Prostate gland (tissue), 2 donors: ENCODE results near the gene POLL. TPM values are rescaled to one million over a fixed set of nuclear protein-coding genes. Genes with fewer than 3 reads are reported as not detected.

Experiments
- DNase-seq: peaks from one replicate; pipeline ENCODE4 v3.0.0-alpha.2; 2019; ENCODE audit warnings: low spot score
- H3K27ac ChIP-seq, 2 donors: fragments of 200-600 bp; sonication (generic); 2 replicates each; pipeline ENCODE4 v1.5.1; 2017 to 2019
- H3K27me3 ChIP-seq: fragments of 200-600 bp; sonication (generic); replicated peaks from 2 replicates; pipeline ENCODE4 v1.5.1; 2019; ENCODE audit not compliant: insufficient read depth
- H3K36me3 ChIP-seq, 2 donors: fragments of 200-600 bp; sonication (generic); 1 replicate in 1 of 2; 2 replicates in 1 of 2; pipeline versions ENCODE4 v1.5.1 to v1.8.1; 2017 to 2019
- H3K4me1 ChIP-seq: fragments of 200-600 bp; sonication (generic); replicated peaks from 2 replicates; pipeline ENCODE4 v1.5.1; 2019
- H3K4me3 ChIP-seq, 2 donors: fragments of 200-600 bp; sonication (generic); 2 replicates each; pipeline ENCODE4 v1.5.1; 2017 to 2019
- H3K9me3 ChIP-seq: fragments of 200-600 bp; sonication (generic); 2 replicates; pipeline ENCODE4 v1.5.1; 2017
- POLR2A ChIP-seq: fragments of 450-650 bp; IDR thresholded peaks from one replicate; pipeline ENCODE4 v1.6.1; 2016; ENCODE audit warnings: antibody characterized with exemption, mild to moderate bottlenecking
- POLR2AphosphoS5 ChIP-seq: sonication (generic); formaldehyde crosslinking; IDR thresholded peaks from one replicate; pipeline ENCODE4 v1.6.1; 2017; ENCODE audit warnings: antibody characterized with exemption
- WGBS: methylation state at CpG from one replicate; pipeline ENCODE4 v1.1.5; 2018; 5-methylcytosine and 5-hydroxymethylcytosine counted together
- intact Hi-C: fragments of 100-400 bp; cut with DNase I; formaldehyde crosslinking; loops from one replicate; pipeline ENCODE4 v1.14.2; 2022
- total RNA-seq, 2 donors: library from RNA; depleted of rRNA; stranded (reverse); fragments of >200 nt; gene quantifications; one replicate each; pipeline ENCODE4 v1.1.0, GENCODE V29; 2016
- TF ChIP-seq, protein P1 (sequence below), 4 experiments: fragments of 200-600 bp in 2 of 4; fragments of 450-650 bp in 2 of 4; sonication (generic) in 2 of 4; IDR thresholded peaks; 1 replicate in 3 of 4; 2 replicates in 1 of 4; pipeline ENCODE4 v1.5.1; 2016 to 2019; ENCODE audit warnings: antibody characterized with exemption in 4 of 4, mild to moderate bottlenecking in 2 of 4, moderate library complexity in 2 of 4

The POLL gene
- total RNA-seq, 2 donors from 2014 or later: 23.2 to 44.7 TPM

DNA sequence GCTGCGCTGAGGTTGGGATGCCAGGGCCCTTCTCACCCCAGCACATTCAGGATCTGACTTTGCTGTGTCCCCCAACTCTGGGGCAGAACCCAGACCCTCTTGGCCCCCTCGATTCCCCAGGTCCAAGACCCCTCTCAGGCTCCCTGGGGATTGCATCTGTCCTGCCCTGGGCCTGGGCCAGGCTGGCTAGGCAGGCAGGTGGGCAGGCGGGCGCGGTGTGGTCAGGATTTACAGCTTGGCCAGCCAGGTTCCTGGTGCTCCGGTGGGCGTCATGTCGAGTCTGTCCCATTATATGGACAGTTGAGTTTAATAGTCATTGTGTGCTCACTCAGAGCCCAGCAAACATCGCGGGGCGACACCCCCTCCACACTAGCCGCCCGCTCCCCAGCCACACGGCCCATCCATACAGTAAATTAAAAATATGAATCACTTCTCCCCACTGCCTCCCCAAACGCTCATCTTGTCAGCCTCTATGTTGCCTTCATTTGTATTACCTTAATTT, 23.5 kb downstream of the POLL start:
- TF ChIP-seq POLR2AphosphoS5 (no peak), POLR2A (no peak)
- TF ChIP-seq, protein P1, sequence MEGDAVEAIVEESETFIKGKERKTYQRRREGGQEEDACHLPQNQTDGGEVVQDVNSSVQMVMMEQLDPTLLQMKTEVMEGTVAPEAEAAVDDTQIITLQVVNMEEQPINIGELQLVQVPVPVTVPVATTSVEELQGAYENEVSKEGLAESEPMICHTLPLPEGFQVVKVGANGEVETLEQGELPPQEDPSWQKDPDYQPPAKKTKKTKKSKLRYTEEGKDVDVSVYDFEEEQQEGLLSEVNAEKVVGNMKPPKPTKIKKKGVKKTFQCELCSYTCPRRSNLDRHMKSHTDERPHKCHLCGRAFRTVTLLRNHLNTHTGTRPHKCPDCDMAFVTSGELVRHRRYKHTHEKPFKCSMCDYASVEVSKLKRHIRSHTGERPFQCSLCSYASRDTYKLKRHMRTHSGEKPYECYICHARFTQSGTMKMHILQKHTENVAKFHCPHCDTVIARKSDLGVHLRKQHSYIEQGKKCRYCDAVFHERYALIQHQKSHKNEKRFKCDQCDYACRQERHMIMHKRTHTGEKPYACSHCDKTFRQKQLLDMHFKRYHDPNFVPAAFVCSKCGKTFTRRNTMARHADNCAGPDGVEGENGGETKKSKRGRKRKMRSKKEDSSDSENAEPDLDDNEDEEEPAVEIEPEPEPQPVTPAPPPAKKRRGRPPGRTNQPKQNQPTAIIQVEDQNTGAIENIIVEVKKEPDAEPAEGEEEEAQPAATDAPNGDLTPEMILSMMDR (IDR thresholded peaks at IDR 0.05): no peak
- 49% methylated on average over 14 of the region's 15 CpGs for WGBS
- Histone ChIP-seq H3K4me3 (no peak overlapping the region), H3K27me3 (peaks cover 10% of the 10 kb centered on the region), H3K36me3 (no peaks in the 10 kb centered on the region), H3K9me3 (no peaks in the 10 kb centered on the region), H3K4me1 (no peaks in the 10 kb centered on the region), H3K27ac (no peak overlapping the region)
- no peak for DNase-seq
- intact Hi-C loops: loop anchor here (10.0 kb wide), 2 partner anchors 100 to 270 kb away; no protein-coding TSS in a partner anchor

DNA sequence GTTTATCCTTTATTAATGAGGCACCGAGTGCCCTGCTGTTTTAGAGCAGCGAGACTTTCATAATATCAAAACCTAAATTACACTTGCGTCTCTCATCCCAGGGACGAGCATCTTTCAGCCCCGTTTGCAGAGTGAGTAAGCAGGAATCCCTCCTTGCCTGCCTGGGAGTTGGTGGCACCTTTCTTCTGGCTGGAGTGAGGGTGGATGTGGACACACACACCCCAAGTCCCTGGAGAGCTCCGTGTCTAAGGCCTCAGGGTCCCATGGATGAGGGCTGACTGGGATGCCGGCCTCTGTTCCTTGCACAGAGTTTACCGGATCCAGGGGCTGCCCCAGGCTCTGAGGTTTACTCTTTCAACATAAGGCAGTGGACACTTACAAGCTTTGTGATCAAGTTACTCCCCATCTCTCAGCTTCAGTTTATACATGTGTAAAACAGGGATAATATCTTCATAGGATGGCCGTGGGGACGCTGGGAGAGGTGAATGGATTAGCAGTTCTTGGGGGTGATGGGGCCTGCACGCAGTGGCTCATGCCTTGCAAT, 24.5 kb downstream of the POLL start:
- WGBS: 48% methylated on average over 11 of the region's 11 CpGs
- DNase-seq: no peak
- Histone ChIP-seq H3K4me1 (no peaks in the 10 kb centered on the region), H3K4me3 (no peak overlapping the region), H3K27ac (no peak overlapping the region), H3K36me3 (no peaks in the 10 kb centered on the region), H3K9me3 (no peaks in the 10 kb centered on the region), H3K27me3 (peaks cover 10% of the 10 kb centered on the region)
- intact Hi-C loops: loop anchor here (10.0 kb wide), 2 partner anchors 99 to 269 kb away; no protein-coding TSS in a partner anchor
- TF ChIP-seq, protein P1 (IDR thresholded peaks at IDR 0.05): no peak
- TF ChIP-seq POLR2A (no peak), POLR2AphosphoS5 (no peak)

- intact Hi-C loops: loop anchor here (10.0 kb wide), 2 partner anchors 98 to 268 kb away; no protein-coding TSS in a partner anchor
- WGBS: 70% methylated on average over 3 of the region's 3 CpGs
- H3K27ac ChIP-seq: no peak overlapping the region
- DNase-seq: no peak
- no peaks in the 10 kb centered on the region for H3K9me3 ChIP-seq
- H3K4me3 ChIP-seq: no peak overlapping the region
- no peaks in the 10 kb centered on the region for H3K4me1 ChIP-seq
- TF ChIP-seq POLR2A (no peak), POLR2AphosphoS5 (no peak)
- TF ChIP-seq, protein P1 (IDR thresholded peaks at IDR 0.05): no peak
- no peaks in the 10 kb centered on the region for H3K36me3 ChIP-seq
- peaks cover 10% of the 10 kb centered on the region for H3K27me3 ChIP-seq
Measured at GRCh38 chr10:101563007-101563406, 25.1 kb downstream of the POLL start.

- H3K27ac ChIP-seq: no peak overlapping the region
- no peaks in the 10 kb centered on the region for H3K4me1 ChIP-seq
- H3K4me3 ChIP-seq: no peak overlapping the region
- 96% methylated on average over 5 of the region's 5 CpGs for WGBS
- H3K27me3 ChIP-seq: peaks cover 10% of the 10 kb centered on the region
- TF ChIP-seq POLR2AphosphoS5: no peak
- TF ChIP-seq, protein P1 (IDR thresholded peaks at IDR 0.05): no peak
- TF ChIP-seq POLR2A: no peak
- no peaks in the 10 kb centered on the region for H3K36me3 ChIP-seq
- no peak for DNase-seq
- intact Hi-C loops: loop anchor here (10.0 kb wide), 2 partner anchors 97 to 267 kb away; no protein-coding TSS in a partner anchor
- H3K9me3 ChIP-seq: no peaks in the 10 kb centered on the region
Measured at GRCh38 chr10:101562231-101562630, 25.8 kb downstream of the POLL start.
